H1 (cell line): ENCODE results near the gene LINC01488. TPM values are rescaled to one million over a fixed set of nuclear protein-coding genes. Genes with fewer than 3 reads are reported as not detected.

ENCODE experiments used
- CTCF ChIA-PET: fragments of 300-600 bp; sonication (Branson Sonifier 250); formaldehyde crosslinking; loops from one replicate; lab custom pipeline; 2021; ENCODE audit not compliant: partially characterized antibody; lab: Charles Lee
- POLR2A ChIA-PET: fragments of 300-600 bp; sonication (Branson Sonifier 250); formaldehyde crosslinking; loops from one replicate; lab custom pipeline; 2021; ENCODE audit warnings: inconsistent platforms; ENCODE audit not compliant: partially characterized antibody; lab: Charles Lee
- DNase-seq, 2 experiments: peaks; one replicate each; pipeline versions ENCODE4 v3.0.0 to v3.0.0-alpha.2; 2010 to 2022; ENCODE audit warnings: low spot score in 2 of 2, low read depth in 1 of 2, mixed read lengths in 1 of 2
- FAIRE-seq: peaks from 2 replicates; lab custom pipeline; 2011; peaks lifted over from hg19 to GRCh38; lab: Jason Lieb, UNC
- H2AFZ ChIP-seq: 2 replicates; pipeline ENCODE4 v1.8.1; 2012; ENCODE audit warnings: low read length, inconsistent platforms
- H2AK5ac ChIP-seq: 2 replicates; pipeline ENCODE4 v1.6.1; 2013; ENCODE audit warnings: low read depth, low read length
- H2BK120ac ChIP-seq: replicated peaks from 2 replicates; pipeline ENCODE3; 2013; ENCODE audit warnings: low read depth, low read length, inconsistent platforms
- H2BK12ac ChIP-seq: 2 replicates; pipeline ENCODE4 v1.6.1; 2013; ENCODE audit warnings: low read depth, low read length
- H2BK15ac ChIP-seq: 2 replicates; pipeline ENCODE4 v1.6.1; 2013; ENCODE audit warnings: low read length
- H2BK20ac ChIP-seq: 2 replicates; pipeline ENCODE4 v1.6.1; 2013; ENCODE audit warnings: low read length
- H2BK5ac ChIP-seq: 2 replicates; pipeline ENCODE4 v1.6.1; 2013; ENCODE audit warnings: low read depth, low read length
- H3K14ac ChIP-seq: 2 replicates; pipeline ENCODE4 v1.6.1; 2013; ENCODE audit warnings: inconsistent platforms; ENCODE audit not compliant: insufficient read length
- H3K18ac ChIP-seq: 2 replicates; pipeline ENCODE4 v1.6.1; 2013; ENCODE audit warnings: low read length; ENCODE audit errors: extremely low read depth
- H3K23ac ChIP-seq: 2 replicates; pipeline ENCODE4 v1.6.1; 2013; ENCODE audit warnings: inconsistent platforms; ENCODE audit not compliant: insufficient read length
- H3K23me2 ChIP-seq: 2 replicates; pipeline ENCODE4 v1.6.1; 2013; ENCODE audit warnings: low read depth, low read length
- H3K27ac ChIP-seq: 2 replicates; pipeline ENCODE4 v1.6.1; 2011; ENCODE audit warnings: low read depth, low read length, inconsistent platforms
- H3K27me3 ChIP-seq, 4 experiments: replicated peaks in 1 of 4; 1 replicate in 1 of 4; 2 replicates in 3 of 4; pipeline versions ENCODE4 v1.6.1 to v1.8.1; 2011 to 2013; ENCODE audit warnings: low read length in 3 of 4, mild to moderate bottlenecking in 3 of 4, inconsistent platforms in 2 of 4, mixed read lengths in 2 of 4, moderate library complexity in 1 of 4; ENCODE audit not compliant: control insufficient read depth in 3 of 4, insufficient read depth in 3 of 4; ENCODE audit errors: extremely low read depth in 1 of 4
- H3K36me3 ChIP-seq, 4 experiments: 2 replicates each; pipeline versions ENCODE4 v1.6.1 to v1.8.1; 2011 to 2013; ENCODE audit warnings: mild to moderate bottlenecking in 4 of 4, low read length in 3 of 4, moderate library complexity in 2 of 4, control low read depth in 1 of 4, inconsistent platforms in 1 of 4; ENCODE audit not compliant: insufficient read depth in 4 of 4, control insufficient read depth in 2 of 4
- H3K4ac ChIP-seq: replicated peaks from 2 replicates; pipeline ENCODE3; 2013; ENCODE audit warnings: low read length, low read depth, mixed read lengths, inconsistent platforms; ENCODE audit not compliant: insufficient read length
- H3K4me1 ChIP-seq, 4 experiments: replicated peaks in 1 of 4; 1 replicate in 1 of 4; 2 replicates in 3 of 4; pipeline versions ENCODE4 v1.6.1 to v1.8.1; 2011 to 2013; ENCODE audit warnings: low read length in 3 of 4, inconsistent platforms in 2 of 4, mixed read lengths in 1 of 4; ENCODE audit not compliant: insufficient read depth in 4 of 4, control insufficient read depth in 3 of 4
- H3K4me2 ChIP-seq, 2 experiments: 2 replicates each; pipeline versions ENCODE4 v1.6.1 to v1.8.1; 2011 to 2013; ENCODE audit warnings: low read depth in 2 of 2, low read length in 2 of 2, control low read depth in 1 of 2, inconsistent platforms in 1 of 2, mild to moderate bottlenecking in 1 of 2; ENCODE audit not compliant: insufficient read depth in 1 of 2
- H3K4me3 ChIP-seq, 4 experiments: fragments of 200-600, 300-600 bp in 1 of 4; sonication (generic), shearing (Covaris generic), sonication (Bioruptor Twin) in 1 of 4; 2 replicates each; pipeline versions ENCODE4 v1.5.1 to v1.8.1; 2011 to 2016; ENCODE audit warnings: low read length in 4 of 4, low read depth in 3 of 4, control low read depth in 2 of 4, inconsistent platforms in 2 of 4, mild to moderate bottlenecking in 2 of 4, mixed read lengths in 1 of 4, moderate library complexity in 1 of 4; ENCODE audit not compliant: insufficient read depth in 2 of 4; ENCODE audit errors: extremely low read depth in 1 of 4
- H3K56ac ChIP-seq: replicated peaks from 2 replicates; pipeline ENCODE3; 2013; ENCODE audit warnings: low read depth, mild to moderate bottlenecking, mixed read lengths, low read length, inconsistent platforms; ENCODE audit not compliant: insufficient read length
- H3K79me1 ChIP-seq: 2 replicates; pipeline ENCODE4 v1.6.1; 2013; ENCODE audit warnings: low read depth, low read length, control low read depth
- H3K79me2 ChIP-seq, 2 experiments: 2 replicates each; pipeline versions ENCODE4 v1.6.1 to v1.8.1; 2012 to 2013; ENCODE audit warnings: low read length in 2 of 2, mild to moderate bottlenecking in 2 of 2, inconsistent platforms in 1 of 2; ENCODE audit not compliant: insufficient read depth in 2 of 2, control insufficient read depth in 1 of 2
- H3K9ac ChIP-seq, 4 experiments: replicated peaks in 1 of 4; 1 replicate in 1 of 4; 2 replicates in 3 of 4; pipeline versions ENCODE4 v1.6.1 to v1.8.1; 2011 to 2013; ENCODE audit warnings: low read depth in 3 of 4, low read length in 3 of 4, control low read depth in 2 of 4, mild to moderate bottlenecking in 2 of 4, moderate library complexity in 2 of 4, inconsistent platforms in 1 of 4; ENCODE audit errors: extremely low read depth in 1 of 4
- H3K9me3 ChIP-seq, 2 experiments: 2 replicates each; pipeline versions ENCODE4 v1.6.1 to v1.8.1; 2012 to 2013; ENCODE audit warnings: mild to moderate bottlenecking in 2 of 2, moderate library complexity in 2 of 2, control low read depth in 1 of 2, inconsistent platforms in 1 of 2, low read depth in 1 of 2, low read length in 1 of 2, mixed read lengths in 1 of 2; ENCODE audit not compliant: insufficient read depth in 2 of 2
- H4K20me1 ChIP-seq, 2 experiments: replicated peaks in 1 of 2; 2 replicates each; pipeline versions ENCODE3 to v1.8.1; 2011 to 2013; ENCODE audit warnings: inconsistent platforms in 2 of 2, low read length in 2 of 2, mild to moderate bottlenecking in 1 of 2; ENCODE audit not compliant: insufficient read depth in 2 of 2, control insufficient read depth in 1 of 2
- H4K5ac ChIP-seq: 2 replicates; pipeline ENCODE4 v1.6.1; 2013; ENCODE audit warnings: low read length, low read depth, mixed read lengths, inconsistent platforms; ENCODE audit not compliant: insufficient read length
- H4K8ac ChIP-seq: 2 replicates; pipeline ENCODE4 v1.8.0; 2013; ENCODE audit warnings: mild to moderate bottlenecking, moderate library complexity, low read length, inconsistent platforms; ENCODE audit not compliant: insufficient read depth; ENCODE audit errors: extremely low read depth
- H4K91ac ChIP-seq: replicated peaks from 2 replicates; pipeline ENCODE3; 2013; ENCODE audit warnings: low read length, mixed read lengths, inconsistent platforms; ENCODE audit not compliant: insufficient read length
- FOSL1 ChIP-seq: IDR thresholded peaks from 2 replicates; pipeline ENCODE4 v1.6.1; 2011; ENCODE audit warnings: mild to moderate bottlenecking, low read depth, low read length, moderate library complexity; ENCODE audit not compliant: insufficient read depth
- JUN ChIP-seq: IDR thresholded peaks from 2 replicates; pipeline ENCODE4 v1.6.1; 2011; ENCODE audit warnings: low read depth, mild to moderate bottlenecking, improper control_type of control experiment, low read length
- RNF2 ChIP-seq: fragments of 200-900, 300-1000 bp; sonication (generic); IDR thresholded peaks from 2 replicates; pipeline ENCODE4 v1.7.1; 2016; ENCODE audit warnings: borderline replicate concordance, low read depth, mild to moderate bottlenecking, antibody characterized with exemption, low read length; ENCODE audit not compliant: poor library complexity, severe bottlenecking; ENCODE audit errors: missing control alignments
- SUZ12 ChIP-seq: fragments of 200-600 bp; sonication (generic); IDR thresholded peaks from 2 replicates; pipeline ENCODE4 v1.6.1; 2012; ENCODE audit warnings: mild to moderate bottlenecking, inconsistent platforms, low read length, moderate library complexity, mixed read lengths
- TAF7 ChIP-seq: optimal IDR thresholded peaks from 2 replicates; pipeline ENCODE3; 2011; ENCODE audit warnings: low read depth, mild to moderate bottlenecking, inconsistent platforms, low read length, moderate library complexity, borderline replicate concordance
- WGBS, 2 experiments: shearing (Covaris generic) in 1 of 2; methylation state at CpG; one replicate each; pipeline versions ENCODE4 v1.1.6 to v1.1.7; 2013 to 2015; ENCODE audit warnings: low lambda C conversion rate in 2 of 2, mixed read lengths in 2 of 2, inconsistent platforms in 1 of 2, low coverage in 1 of 2, missing lambda C conversion rate in 1 of 2; ENCODE audit not compliant: insufficient replicate concordance in 2 of 2, insufficient coverage in 1 of 2, insufficient read length in 1 of 2; ENCODE audit errors: extremely low coverage in 1 of 2, missing lambda C conversion rate in 1 of 2; 5-methylcytosine and 5-hydroxymethylcytosine counted together
- polyA plus RNA-seq, 7 experiments: library from polyadenylated mRNA; depleted of rRNA in 3 of 7; stranded (reverse) in 5 of 7; unstranded in 2 of 7; fragments of >200 nt in 5 of 7; fragments of 200-250 nt in 2 of 7; gene quantifications; 1 replicate in 5 of 7; 2 replicates in 1 of 7; 4 replicates in 1 of 7; pipeline versions ENCODE4 v1.2.1 to v1.2.3, GENCODE V29; 2011 to 2013; ENCODE audit warnings: missing spikeins in 2 of 7, mixed read lengths in 2 of 7
- total RNA-seq: library from RNA; stranded (reverse); fragmentation: NEBNext Ultra II Directional; extraction: Animal tissue kit (Norgen Biotek cat#: 25700); gene quantifications from 2 replicates; pipeline ENCODE4 v1.2.1, GENCODE V29; 2021
- TF ChIP-seq, protein P1 (sequence below), 3 experiments: IDR thresholded peaks; 1 replicate in 2 of 3; 2 replicates in 1 of 3; pipeline versions ENCODE4 v1.5.1 to v1.6.1; 2011; ENCODE audit warnings: low read length in 3 of 3, mild to moderate bottlenecking in 3 of 3, inconsistent platforms in 2 of 3, low read depth in 1 of 3, moderate library complexity in 1 of 3; ENCODE audit not compliant: insufficient read depth in 1 of 3; ENCODE audit errors: control extremely low read depth in 1 of 3
- TF ChIP-seq, protein P2 (sequence below): IDR thresholded peaks from 2 replicates; pipeline ENCODE4 v1.6.1; 2012; ENCODE audit warnings: inconsistent platforms

Gene LINC01488
- total and polyA plus RNA-seq, 2 of the 8 experiments (the other 6 are each of a cell fraction or from before 2014, with no cell fraction given) = not detected

DNA sequence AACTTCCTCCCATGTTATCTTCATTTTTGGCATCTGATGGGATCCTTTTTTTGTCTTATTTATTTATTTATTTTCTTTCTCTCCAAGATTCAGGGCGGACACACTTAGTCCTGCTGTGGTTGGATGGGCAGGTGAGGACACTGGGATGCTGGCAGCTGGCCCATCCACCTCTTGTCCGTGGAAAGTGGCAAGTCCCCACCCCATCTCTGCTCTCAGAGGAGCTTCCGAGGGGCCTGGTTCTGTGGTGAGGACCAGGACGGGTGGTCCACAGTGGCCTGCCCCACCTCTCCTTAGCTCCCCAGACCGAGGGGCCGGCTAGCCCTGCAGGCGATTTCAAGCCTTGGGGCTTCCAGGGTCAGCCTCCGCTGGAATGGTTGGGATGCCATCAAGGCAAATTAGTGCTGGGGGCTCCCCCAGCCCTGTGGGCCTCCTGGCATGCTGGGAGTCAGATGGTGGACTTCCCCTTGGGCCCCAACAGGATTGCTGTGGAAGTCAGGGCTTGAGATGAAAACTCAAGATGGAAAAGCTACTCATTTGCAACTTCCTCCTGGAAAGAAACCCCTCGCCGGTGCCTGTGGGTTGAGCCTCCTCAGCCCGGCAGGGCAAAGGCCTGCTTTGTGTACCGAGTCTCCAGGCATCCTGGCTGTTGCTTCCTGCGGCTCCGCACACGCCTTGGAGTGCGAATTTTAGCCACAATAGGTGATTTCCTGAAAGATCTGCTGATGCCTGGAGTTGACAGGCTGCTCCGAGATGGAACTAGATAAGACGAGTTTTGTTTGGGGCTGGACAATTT lies 31.2 kb upstream of the LINC01488 start:
- no peaks in the 10 kb centered on the region for H3K36me3 ChIP-seq
- H3K79me2 ChIP-seq = no peaks in the 10 kb centered on the region
- H4K5ac ChIP-seq = no peak overlapping the region
- H3K27ac ChIP-seq = no peak overlapping the region
- peaks cover 0 to 2% (median 0%) of the 10 kb centered on the region in 4 experiments; a peak in 1 of 7 replicates for H3K4me1 ChIP-seq
- no peak overlapping the region for H2BK15ac ChIP-seq
- DNase-seq (no peak), FAIRE-seq (no peak)
- ChIA-PET CTCF (interaction anchor here (1.4 to 3.6 kb wide), 2 partner anchors 16 to 319 kb away, joined by 5 to 12 read pairs; no protein-coding TSS in a partner anchor), POLR2A (no interaction called here)
- no peak overlapping the region for H3K23ac ChIP-seq
- H2BK5ac ChIP-seq = no peak overlapping the region
- no peak overlapping the region for H4K8ac ChIP-seq
- no peak overlapping the region for H3K18ac ChIP-seq
- no peak overlapping the region for H3K56ac ChIP-seq
- H3K9ac ChIP-seq = no peak overlapping the region
- no peak overlapping the region for H2BK20ac ChIP-seq
- H3K27me3 ChIP-seq = no peaks in the 10 kb centered on the region
- H3K23me2 ChIP-seq = peaks cover 2% of the 10 kb centered on the region; the same call in 1 of the 2 replicates
- H4K20me1 ChIP-seq = peaks cover 0 to 1% of the 10 kb centered on the region in 2 experiments
- 90% methylated on average over 18 of the region's 18 CpGs; no CpG with 5 or more reads in 1 of the 2 experiments for whole genome bisulfite sequencing, 2 experiments
- no peak overlapping the region for H2AFZ ChIP-seq
- no peak overlapping the region for H3K4me2 ChIP-seq
- H4K91ac ChIP-seq = no peak overlapping the region
- H2AK5ac ChIP-seq = no peak overlapping the region
- H3K4ac ChIP-seq = no peak overlapping the region
- no peak overlapping the region for H2BK120ac ChIP-seq
- no peak overlapping the region for H3K4me3 ChIP-seq
- no peak overlapping the region for H2BK12ac ChIP-seq
- no peak overlapping the region for H3K14ac ChIP-seq
- no peaks in the 10 kb centered on the region for H3K79me1 ChIP-seq
- H3K9me3 ChIP-seq = no peaks in the 10 kb centered on the region
- TF ChIP-seq FOSL1 (no peak), SUZ12 (no peak), JUN (no peak), RNF2 (no peak), TAF7 (no peak)
- TF ChIP-seq, protein P1, sequence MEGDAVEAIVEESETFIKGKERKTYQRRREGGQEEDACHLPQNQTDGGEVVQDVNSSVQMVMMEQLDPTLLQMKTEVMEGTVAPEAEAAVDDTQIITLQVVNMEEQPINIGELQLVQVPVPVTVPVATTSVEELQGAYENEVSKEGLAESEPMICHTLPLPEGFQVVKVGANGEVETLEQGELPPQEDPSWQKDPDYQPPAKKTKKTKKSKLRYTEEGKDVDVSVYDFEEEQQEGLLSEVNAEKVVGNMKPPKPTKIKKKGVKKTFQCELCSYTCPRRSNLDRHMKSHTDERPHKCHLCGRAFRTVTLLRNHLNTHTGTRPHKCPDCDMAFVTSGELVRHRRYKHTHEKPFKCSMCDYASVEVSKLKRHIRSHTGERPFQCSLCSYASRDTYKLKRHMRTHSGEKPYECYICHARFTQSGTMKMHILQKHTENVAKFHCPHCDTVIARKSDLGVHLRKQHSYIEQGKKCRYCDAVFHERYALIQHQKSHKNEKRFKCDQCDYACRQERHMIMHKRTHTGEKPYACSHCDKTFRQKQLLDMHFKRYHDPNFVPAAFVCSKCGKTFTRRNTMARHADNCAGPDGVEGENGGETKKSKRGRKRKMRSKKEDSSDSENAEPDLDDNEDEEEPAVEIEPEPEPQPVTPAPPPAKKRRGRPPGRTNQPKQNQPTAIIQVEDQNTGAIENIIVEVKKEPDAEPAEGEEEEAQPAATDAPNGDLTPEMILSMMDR (IDR thresholded peaks at IDR 0.05; ENCODE audit: control extremely low read depth in 1 of 3, insufficient read depth in 1 of 3, low read depth in 1 of 3, low read length in 3 of 3) = no peak
- TF ChIP-seq, protein P2, sequence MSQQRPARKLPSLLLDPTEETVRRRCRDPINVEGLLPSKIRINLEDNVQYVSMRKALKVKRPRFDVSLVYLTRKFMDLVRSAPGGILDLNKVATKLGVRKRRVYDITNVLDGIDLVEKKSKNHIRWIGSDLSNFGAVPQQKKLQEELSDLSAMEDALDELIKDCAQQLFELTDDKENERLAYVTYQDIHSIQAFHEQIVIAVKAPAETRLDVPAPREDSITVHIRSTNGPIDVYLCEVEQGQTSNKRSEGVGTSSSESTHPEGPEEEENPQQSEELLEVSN = no peak
